ENCODE data around the gene ENDOV.
"Not testable (repeated sequence)": the region's sequence is repeated elsewhere in the genome, so short reads cannot be mapped to it uniquely, and the experiment has no call there.

The ENDOV gene

DNA sequence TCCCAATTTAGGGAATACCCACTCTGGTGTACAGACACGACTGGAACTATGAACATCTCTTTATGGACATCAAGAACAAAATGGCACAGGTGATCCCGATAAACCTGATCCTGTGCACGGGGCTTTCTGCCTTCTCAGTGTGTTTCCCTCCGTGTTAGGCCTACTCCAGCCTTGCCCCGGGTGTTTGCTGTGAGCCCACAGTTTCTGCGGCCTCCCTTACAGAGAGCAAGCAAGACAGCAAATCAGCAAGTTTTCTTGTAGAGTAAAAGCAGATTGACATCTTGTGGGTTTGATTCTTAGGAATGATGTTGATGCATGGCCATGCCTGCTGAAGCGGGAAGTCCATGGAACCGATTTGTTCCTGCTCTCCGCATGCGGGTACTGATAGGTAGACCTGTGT is 26.4 kb upstream of the ENDOV start:
- DNase-seq (ENCODE audit: low read depth): no peak

DNA sequence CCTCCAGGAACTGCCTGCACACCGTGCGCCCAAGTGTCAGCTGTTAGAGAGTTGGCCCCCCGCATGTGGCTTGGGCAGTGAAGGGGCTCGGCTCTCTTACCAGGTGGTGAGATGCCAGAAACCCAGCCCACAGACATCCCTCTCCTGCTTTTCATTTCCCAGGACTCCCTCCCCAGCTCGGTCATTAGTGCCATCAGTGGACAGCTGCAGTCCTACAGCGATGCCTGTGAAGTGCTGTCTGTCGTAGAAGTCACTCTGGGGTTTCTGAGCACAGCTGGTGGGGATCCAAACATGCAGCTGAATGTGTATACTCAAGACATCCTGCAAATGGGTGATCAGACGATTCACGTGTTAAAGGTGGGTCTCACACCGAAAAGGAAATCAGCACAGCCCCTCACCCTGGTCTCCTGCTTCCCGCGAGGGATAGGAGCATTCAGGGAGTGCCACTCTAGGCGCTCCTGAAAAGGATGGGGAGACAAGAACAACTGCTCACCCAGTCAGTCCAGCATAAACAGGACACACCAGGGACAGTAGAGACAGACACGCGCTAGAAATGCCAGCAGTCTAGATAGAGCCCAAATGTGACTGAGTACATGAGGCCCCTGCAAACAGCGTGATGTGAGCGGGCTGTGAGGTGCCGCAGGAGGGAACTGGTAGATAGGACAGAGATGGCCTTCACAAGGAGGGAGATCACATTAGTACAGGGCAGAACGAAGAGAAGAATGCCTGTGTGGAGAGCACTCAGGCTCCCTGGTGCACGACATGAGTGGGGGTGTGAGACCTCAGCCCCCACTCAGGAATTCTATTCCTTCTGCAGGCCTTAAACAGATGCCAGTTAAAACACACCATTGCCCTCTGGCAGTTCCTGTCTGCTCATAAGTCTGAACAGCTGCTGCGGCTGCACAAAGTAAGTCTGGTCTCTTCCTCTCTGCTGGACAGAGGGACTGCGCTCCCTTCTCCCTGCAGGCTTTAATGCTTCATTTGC is 25.7 kb upstream of the ENDOV start:
- no peak for DNase-seq (ENCODE audit: low read depth)

DNA sequence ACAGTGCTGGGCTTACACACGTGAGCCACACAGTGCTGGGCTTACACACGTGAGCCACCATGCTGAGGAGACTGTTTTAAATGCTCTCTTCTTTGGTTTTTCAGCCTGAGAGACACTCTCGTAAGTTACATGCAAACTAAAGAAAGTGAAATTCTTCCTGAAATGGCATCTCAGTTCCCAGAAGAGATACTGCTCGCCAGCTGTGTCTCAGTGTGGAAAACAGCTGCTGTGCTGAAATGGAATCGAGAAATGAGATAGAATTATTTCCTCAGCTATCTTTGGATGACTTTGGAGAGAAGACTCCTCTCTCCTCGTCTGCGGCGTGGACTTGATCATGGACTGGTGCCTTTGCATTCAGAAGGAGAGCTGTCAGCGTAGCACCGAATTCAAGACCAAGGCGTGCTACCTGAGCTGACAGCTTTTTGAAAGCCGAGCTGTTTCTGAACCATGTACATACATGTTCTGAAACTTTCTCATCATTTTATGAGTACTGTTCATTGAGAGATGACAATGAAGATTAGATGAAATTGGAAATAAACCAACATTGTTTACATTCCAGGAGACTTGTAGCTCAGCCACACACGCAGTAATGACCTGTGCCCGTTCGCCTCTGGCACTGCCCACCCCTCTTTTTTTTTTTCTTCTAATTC is 21.6 kb upstream of the ENDOV start:
- DNase-seq (ENCODE audit: low read depth): no peak

DNA sequence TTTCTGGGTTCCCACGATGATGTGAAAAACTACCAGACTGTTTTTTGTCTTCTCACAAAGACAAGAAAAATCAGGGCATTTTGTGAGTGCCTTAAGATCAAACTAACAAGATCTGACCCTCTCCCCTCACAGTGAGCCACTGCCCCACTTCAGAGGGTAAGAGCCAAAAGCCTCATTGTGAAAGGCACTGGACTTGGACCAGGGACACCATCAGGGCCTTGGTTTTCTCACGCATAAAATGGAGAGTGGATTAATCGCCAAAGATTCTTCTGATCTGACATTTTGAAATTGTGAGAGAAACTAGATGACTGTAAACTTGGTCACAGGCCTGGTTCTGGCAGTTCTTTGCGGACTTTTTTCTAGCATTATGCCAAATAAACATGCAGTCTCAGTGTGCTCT is 21.0 kb upstream of the ENDOV start:
- no peak for DNase-seq (ENCODE audit: low read depth)

DNA sequence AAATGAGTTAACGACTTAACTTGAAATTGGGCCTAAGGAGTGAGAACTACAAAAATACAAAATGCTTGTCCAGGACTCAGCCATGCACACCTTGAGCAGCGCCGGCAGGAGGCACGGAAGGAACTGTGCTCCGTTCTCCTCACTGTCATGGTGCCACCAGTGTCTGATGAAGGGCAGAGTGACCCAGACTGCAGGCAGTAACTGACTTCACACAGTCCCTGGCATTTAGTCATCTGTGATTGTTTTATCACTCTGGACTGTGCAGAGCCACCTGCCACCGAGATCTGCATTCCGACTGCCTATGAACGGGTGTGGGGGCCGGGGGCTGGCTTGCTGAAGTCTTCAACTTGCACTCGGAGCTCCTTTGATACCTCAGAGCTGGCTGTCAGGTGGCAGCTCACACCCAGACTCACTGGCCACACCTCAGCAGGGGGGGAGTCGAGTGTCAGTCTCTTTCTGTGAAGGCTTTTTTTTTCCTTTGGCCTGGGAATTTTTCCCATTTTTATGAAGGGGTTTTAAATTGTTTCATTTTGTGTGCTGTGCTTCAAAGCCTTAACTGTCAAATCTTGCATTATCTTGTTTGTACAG is 20.2 kb upstream of the ENDOV start:
- no peak for DNase-seq (ENCODE audit: low read depth)

DNA sequence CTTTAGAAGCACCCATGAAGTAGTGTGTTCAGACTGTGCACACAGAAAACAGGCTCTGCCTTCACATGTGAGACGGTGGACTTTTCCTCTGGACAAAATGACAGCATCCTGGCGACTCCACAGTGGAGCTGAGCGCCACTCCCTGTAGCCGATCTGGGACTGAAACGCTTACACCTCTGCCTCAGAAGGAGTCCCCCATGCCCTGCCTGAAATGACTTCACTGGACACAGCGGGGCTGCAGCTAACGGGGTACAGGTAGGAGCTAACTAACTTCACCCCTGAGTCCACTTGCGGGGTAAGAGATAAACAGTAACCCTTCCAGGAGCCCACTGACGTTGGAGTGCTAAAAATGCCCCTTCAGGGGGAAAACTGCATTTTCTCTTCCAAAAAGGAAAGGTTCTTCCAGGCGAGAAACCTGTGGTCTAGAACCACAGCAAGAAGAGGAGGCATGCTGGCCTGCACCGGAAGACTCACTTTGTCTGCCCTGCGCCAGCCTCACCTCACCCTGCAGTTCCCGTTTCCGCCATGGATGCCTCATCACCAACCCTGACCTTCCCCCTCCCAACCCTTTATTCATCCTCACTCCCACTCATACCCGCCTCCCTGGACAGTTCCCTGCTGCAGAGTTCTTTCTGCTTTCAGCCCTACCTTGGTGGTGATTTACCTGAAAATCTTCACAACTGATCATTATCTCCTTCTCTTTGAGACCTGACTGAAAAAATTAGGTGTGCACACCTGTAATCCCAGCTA is 19.4 kb upstream of the ENDOV start:
- DNase-seq (ENCODE audit: low read depth): no peak

DNA sequence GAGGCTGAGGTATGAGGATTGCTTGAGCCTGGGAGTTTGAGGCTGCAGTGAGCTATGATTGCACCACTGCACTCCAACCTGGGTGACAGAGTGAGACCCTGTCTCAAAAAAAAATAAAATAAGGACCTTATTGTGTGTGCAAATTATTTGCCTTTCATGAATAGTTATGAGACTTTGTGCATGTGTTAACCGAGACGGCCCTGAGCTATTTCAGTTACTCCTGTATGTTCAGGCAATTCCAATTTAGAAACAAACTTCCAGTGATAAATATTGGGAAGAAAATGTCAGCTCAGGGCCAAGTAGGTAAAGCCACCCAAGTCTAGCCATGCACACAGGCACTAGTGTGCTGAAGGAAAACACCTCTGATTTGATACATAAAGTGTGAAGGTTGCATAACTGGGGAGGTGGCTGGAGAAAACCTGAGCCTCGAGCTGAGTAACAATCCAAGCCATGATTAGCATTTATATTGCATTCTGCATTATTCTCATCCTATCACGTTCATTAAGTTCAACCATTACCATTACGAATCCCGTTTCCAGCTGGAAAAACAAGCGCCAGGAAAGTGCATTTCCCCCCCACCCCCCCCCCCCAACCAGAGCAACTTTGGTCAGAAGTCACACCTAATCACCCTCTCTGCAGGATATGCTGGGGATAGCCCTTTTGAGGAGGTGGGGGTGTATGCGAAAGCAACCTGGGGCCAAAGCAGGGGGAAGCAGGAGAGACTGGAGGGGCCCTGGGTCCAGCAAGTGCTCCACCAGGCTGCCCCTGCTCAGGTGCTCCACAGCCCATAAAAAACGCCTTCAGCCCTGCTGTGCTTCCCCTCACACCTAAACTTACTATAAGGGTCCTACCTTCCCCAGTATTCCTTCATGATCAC is 18.6 kb upstream of the ENDOV start:
- DNase-seq (ENCODE audit: low read depth): no peak

DNA sequence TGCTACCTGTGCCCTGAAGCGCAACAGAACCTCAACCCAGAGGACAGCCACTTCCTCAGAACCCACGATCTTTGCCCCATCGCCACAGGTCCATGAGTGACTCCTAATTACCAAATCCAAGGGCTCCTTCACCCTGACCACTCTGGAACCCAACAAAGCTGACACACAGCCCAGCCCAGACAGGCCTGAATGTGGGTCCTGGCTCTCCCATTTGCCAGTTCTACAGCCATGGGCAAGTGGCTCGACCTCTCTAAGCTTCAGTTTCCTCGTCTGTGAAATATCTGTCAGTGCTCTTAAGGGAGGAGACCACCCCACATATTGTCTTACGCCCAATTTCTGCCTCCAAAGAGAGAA is 18.0 kb upstream of the ENDOV start:
- DNase-seq (ENCODE audit: low read depth): no peak

DNA sequence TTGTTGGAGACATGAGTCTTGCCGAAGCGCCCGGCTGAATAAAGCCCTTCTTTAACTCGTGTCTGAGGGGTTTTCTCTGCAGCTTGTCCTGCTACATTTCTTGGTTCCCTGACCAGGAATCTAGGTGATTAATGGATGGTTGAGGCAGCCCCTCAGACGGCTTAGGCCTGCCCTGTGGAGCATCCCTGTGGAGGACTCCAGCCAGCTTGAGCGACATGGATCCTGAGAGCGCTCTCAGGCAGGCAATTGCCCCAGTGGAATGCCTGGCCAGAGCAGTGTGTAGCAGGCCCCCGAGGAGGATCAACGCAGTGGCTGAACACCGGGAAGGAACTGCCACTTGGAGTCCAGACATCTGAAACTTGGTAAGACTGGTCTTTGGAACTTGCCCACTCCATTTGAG is 17.3 kb upstream of the ENDOV start:
- DNase-seq (ENCODE audit: low read depth): no peak

DNA sequence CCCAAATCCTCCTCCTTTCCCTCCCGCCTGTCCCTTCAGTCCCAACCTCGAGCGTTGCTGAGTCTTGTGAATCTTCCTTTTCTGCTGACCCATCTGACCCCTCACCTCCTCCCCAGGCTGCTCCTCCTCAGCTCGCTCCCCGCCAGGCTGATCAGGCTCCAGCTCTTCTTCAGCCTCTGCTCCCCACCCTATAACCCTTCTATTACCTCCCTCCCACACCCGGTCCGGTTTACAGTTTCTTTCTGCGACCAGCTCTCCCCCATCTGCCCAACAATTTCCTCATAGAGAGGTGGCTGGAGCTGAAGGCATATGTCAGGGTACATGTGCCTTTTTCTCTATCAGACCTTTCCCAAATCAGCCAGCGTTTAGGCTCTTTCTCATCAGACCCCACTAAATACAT is 13.9 kb upstream of the ENDOV start:
- DNase-seq (ENCODE audit: low read depth): not testable (repeated sequence)

DNA sequence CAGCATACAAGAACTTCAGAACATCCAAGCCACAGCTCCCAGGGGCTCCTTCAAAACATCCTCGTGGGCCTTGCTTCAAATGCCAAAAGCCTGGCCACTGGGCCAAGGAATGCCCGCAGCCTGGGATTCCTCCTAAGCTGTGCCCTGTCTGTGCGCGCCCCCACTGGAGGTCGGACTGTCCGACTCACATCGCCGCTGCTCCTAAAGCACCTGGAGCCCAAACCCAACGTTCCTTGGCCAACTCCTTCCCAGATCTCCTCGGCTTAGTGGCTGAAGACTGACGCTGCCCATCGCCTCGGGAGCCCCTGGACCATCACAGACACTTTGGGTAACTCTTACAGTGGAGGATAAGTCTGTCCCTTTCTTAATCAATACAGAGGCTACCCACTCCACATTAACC is 12.9 kb upstream of the ENDOV start:
- not testable (repeated sequence) for DNase-seq (ENCODE audit: low read depth)

- no peak for DNase-seq (ENCODE audit: low read depth)
Measured at GRCh38 chr17:80402959-80403358, 12.0 kb upstream of the ENDOV start.

- DNase-seq (ENCODE audit: low read depth): no peak
Measured at GRCh38 chr17:80406146-80406545, 8.8 kb upstream of the ENDOV start.

GRCh38 chr17:80407917-80408316 is 7.0 kb upstream of the ENDOV start:
- DNase-seq (ENCODE audit: low read depth): not testable (repeated sequence)

DNA sequence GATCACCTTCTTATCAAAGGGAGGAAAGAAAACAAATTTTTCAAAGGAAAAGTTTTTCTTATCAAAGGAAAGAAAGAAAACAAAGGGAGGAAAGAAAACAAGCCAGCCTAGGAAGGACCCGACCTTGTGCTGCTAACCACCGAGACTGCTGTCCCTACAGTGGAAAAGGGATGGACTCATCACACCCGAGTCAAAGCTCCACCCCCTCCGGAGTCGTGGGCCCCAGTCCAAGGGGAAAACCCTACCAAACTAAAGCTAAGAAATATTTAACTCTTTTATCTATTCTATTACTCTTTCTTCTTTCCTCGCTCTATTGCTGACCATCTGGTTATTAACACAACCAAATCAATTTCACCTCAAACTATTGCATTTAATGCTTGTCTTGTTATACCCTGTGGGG is 6.1 kb upstream of the ENDOV start:
- DNase-seq (ENCODE audit: low read depth): no peak

- DNase-seq (ENCODE audit: low read depth): no peak
Measured at GRCh38 chr17:80409626-80410025, 5.3 kb upstream of the ENDOV start.

GRCh38 chr17:80410441-80411087 is 4.4 kb upstream of the ENDOV start:
- not testable (repeated sequence) for DNase-seq (ENCODE audit: low read depth)

- no peak for DNase-seq (ENCODE audit: low read depth)
Measured at GRCh38 chr17:80413771-80414507, 1.0 kb upstream of the ENDOV start.

DNA sequence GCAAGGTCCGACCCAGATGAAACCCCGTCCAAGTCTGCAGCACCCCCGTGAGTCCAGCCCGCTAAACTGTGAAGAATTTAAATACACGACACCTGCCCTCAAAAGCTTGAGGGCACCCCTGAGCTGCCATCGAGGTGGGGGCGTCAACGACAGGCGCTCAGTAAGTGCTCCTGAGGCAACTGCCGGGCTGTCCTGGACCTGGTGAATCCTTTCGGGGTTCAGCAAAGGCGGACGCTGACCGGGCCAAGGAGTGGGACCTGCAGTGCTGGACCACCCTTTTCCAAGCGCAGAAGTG is 512 bp upstream of the ENDOV start:
- no peak for DNase-seq (ENCODE audit: low read depth)

GRCh38 chr17:80415626-80416137 is 715 bp downstream of the ENDOV start:
- no peak for DNase-seq (ENCODE audit: low read depth)
